HG03025 (cell line): Measurements from ENCODE around the gene CYP2E1.
"Not testable (repeated sequence)": the region's sequence is repeated elsewhere in the genome, so short reads cannot be mapped to it uniquely, and the experiment has no call there.

ENCODE experiments used
- ATAC-seq: cut with Tn5 transposase; IDR thresholded peaks from one replicate; pipeline ENCODE4 v1.9.1; 2021; ENCODE audit warnings: mild to moderate bottlenecking, moderate library complexity; ENCODE audit not compliant: unreplicated experiment, low FRiP score

Gene CYP2E1

DNA sequence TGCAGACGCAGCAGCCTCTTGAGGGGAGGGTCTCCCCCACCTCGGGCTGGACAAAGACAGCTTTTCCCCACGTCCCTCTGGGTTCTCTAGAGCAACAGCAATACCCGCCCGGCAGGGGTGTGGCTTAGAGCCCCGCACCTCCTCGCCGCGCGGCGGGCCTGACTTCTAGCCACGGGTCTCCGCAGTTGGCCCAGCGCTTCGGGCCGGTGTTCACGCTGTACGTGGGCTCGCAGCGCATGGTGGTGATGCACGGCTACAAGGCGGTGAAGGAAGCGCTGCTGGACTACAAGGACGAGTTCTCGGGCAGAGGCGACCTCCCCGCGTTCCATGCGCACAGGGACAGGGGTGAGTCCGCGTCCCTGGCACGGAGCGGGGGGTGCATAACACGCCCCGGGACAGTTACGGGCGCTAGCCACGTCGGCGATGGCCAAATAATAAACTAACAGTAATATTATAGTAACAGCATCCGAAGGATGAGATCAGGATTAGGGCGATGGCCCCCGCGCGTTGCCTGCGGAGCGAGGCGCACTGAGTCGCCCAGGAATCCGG is 1.2 kb downstream of the CYP2E1 start:
- ATAC-seq: no peak

DNA sequence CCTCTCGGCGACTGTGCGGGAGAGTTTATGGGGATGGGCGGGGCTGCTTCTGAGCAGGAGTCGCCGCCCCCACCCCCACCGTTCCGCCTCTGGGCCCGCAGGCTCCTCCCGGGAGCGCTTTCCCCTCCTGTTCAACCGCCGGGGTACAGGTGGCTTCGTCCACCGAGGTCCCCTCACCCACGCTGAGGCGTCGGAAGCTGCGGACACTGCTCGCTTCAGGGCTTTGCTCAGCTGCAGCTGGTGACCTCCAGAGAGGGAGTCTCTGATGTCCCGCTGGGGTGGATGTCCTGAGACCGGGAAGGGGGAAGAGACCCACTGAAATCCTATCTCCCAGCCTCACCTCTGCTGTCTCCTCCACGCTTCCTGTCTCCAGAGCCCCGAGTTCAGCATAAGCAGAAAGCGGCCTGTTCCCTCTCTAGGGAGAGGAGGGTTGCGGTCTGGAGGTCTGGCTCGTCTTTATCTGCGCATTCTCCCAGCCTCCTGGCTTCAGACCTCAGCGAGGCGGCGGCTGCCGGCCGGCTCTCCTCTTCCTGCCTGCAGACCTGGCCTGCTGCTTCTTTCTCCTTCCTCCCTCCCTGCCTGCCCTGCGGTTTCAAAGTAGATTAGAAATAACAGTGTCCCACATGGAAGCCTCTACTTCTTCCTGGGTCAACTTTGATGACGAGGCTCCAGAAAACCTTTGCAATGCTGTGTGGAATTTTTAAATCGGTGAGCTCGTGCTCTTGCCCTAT is 1.8 kb downstream of the CYP2E1 start:
- ATAC-seq: no peak

DNA sequence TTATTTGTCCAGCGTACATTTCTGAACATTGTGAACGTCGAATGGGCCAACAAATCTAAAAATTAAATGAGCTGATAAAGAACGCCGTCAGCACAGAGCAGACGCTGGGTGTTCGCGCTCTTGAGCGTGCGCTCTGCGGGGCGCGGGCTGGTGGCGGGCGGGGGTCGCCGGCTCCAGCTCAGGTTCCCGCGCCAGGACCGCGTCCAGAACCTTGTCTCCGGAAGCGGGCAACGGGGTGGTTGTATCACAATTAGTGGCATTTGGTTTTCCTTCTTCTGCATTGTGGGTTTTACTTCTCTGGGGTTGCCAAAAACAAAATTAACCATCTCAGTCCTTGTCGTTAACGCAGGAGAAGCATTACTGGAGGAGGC is 2.4 kb downstream of the CYP2E1 start:
- ATAC-seq: no peak

DNA sequence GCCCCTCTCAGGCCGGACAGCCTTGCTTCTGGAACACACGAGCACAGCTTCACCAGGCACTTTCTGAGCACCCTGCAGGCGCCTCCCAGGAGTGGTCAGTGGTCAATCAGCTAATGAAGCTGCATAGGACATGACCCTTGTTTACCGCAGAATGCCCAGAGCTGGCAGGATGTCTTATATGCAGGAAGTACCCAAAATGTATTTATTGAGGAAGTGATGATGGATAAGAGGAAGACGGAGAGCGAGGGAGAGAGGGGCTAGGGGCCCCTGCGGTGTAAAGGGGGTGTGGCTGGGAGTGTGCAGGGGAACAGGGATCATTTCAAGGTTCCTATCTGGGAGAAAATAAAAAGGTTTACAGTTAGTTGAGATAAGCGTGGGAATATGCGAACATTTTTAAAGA is 3.3 kb downstream of the CYP2E1 start:
- no peak for ATAC-seq

DNA sequence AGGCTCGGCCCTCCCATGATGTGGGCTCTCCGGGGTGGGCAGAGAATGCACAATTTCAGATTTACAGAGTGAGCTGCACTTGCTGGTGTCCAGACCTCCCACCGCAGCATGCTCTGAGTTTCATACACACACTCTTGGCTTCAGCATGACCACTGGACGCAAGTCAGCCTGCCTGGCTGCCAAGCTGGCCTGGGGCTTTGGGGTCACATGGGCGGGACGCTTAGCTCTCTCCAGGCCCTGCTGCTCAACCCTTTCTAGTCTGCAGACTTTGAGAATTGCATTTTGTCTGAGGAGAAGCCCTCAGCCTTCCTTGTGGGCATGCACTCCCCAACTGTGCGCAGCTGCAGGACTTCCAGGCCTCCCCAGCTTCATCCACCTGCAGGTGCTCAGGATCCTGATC is 5.7 kb downstream of the CYP2E1 start:
- ATAC-seq: no peak

DNA sequence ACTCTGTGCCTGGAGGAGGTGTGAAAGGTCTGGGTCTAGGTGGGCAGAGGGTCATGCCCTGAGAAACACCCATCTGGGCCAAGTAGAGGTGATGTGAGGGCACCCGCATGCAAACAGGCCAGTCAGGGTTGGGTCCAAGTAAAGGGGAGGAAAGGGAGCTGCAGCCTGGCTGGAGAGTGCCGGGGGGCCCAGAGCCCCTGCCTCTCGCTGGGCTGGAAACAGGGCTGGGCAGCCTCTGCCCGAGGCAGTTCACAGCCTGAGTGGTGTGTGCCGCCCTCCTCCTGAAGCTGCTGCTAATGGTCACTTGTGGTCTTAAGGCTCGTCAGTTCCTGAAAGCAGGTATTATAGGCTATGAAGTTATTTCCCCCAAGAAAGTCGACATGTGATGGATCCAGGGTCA is 7.3 kb downstream of the CYP2E1 start:
- ATAC-seq: no peak

DNA sequence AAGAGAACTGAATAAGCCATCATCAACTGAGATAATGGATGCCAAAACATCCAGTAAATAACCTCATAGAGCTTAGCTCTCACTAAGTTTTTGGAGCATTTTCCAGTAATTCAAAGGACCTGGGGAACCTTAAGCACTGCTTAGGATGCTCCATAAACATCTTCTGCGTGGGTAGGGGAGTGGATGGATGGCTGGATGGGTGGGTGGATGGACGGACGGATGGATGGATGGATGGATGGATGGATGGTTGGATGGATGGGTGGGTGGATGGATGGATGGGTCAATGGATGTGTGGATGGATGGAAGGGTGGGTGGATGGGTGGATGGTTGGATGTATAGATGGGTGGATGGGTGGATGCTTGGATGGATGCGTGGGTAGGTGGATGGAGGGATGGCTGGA is 9.0 kb downstream of the CYP2E1 start:
- no peak for ATAC-seq

DNA sequence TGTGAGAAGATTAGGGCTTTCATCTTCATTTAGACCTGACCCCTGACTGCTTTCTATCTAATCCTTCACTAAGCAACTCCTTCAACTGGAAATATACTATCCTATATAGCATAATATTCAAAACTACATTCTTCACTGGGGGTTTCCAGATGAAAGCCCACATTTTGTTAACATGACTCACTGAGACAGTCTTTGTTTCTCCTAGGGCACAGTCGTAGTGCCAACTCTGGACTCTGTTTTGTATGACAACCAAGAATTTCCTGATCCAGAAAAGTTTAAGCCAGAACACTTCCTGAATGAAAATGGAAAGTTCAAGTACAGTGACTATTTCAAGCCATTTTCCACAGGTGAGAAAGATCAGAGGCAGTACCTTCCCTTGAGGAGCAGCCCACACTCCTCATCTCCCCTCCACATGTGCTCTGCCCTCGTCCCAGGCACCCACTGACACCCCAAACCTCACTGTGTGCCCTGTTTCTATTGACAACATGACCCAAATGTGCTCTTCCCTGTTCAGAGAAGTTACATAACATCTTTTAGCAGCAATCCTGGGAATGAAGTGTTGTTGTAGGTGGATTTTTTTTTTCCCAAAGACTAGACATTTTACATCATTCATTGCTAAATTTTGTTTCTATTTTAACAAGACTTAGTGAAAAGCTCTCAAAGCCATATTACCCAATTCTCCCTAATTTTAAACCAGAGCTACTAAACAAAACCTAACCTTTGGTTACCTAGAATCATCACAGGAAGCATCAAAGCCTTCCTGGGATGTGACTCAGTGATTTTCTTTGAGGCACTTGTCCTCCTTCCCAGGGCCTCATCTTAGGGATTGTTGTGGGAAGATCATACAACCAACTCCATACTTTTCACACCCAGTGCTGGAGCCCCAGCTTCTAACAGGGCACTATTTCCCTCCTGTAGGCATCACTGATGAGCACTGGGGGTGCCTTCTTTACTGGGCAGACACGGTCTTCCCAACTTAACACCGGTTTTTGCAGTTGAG is 10.7 kb downstream of the CYP2E1 start:
- ATAC-seq: no peak

DNA sequence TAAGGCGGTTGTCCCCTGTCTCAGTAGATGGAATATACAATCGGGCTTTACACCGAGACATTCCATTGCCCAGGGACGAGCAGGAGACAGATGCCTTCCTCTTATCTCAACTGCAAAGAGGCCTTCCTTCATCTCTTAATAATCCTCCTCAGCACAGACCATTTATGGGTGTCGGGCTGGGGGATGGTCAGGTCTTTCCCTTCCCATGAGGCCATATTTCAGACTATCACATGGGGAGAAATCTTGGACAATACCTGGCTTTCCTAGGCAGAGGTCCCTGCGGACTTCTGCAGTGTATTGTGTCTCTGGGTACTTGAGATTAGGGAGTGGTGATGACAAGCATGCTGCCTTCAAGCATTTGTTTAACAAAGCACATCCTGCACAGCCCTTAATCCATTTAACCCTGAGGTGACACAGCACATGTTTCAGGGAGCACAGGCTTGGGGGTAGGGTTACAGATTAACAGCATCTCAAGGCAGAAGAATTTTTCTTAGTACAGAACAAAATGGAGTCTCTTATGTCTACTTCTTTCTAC is 14.3 kb downstream of the CYP2E1 start:
- ATAC-seq: not testable (repeated sequence)

DNA sequence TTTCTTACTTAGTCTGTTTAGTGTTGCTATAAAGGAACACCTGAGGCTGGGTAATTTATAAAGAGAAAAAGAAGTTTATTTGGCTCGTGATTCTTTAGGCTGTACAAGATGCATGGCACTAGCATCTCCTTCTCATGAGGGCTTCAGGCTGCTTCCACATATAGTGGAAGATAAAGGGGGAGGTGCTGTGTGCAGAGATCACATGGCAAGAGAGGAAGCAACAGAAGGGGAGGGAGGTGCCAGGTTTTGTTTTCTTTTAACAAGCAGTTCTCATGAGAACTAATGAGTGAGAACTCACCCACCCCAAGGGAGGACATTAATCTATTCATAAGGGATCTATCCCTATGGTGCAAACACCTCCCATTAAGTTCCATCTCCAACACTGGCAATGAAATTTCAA is 17.3 kb downstream of the CYP2E1 start:
- no peak for ATAC-seq

DNA sequence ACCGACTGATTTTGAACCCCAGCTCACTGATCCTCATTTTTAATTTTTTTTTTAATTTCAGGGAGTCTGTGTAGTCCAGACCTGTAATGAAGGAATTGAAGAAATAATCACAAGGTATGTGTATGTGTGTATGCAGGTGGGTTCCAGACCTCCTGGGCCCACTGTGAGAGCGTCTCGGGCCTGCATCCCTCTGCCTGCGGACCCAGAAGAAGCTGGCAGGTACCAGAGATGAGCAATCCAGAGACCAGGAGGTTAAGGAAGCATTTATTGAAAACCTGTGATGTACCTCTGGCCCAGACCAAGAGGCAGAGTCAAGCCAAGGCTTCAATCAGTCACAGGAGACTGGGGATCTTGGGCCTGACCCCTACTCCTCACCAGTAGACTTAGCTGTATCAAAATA is 27.4 kb downstream of the CYP2E1 start:
- no peak for ATAC-seq

DNA sequence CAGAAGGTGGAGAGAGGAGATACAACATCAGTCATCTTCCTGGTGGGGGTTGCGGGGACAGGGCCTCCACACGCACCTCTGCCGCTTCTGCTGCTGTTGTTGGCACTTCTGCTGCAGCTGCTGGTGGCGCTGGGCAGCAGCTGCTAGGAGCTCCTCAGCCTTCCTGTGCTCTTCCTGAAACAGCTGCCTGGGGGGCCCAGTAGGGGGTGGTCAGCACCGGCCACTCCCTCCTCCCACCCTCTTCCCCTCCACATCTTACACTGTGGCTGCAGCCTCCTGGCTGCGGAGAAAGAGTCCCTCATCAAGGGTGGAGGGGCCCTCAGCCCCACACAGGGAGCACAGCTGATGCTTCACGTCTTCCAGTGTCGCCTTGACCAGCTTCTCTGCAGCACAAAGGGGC is 28.4 kb downstream of the CYP2E1 start:
- ATAC-seq: no peak

DNA sequence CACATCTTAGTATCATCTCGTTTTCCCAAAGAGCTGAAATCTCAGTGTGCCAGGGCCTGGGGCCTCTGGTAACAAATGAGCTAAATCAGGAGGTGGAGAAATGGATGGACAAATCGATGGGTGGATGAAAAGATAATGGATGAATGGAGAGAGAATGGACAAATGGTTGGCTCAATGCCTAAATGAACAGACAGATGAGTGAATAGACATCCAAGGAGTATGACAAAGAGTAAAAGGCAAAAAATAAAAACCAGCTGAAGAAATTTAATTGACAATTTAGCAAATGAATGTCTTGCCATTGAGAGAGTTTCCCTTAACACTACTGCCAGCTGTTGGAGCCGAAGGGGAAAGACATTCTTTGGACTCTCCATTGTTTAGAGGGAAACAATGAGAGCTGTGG is 30.2 kb downstream of the CYP2E1 start:
- ATAC-seq: no peak

DNA sequence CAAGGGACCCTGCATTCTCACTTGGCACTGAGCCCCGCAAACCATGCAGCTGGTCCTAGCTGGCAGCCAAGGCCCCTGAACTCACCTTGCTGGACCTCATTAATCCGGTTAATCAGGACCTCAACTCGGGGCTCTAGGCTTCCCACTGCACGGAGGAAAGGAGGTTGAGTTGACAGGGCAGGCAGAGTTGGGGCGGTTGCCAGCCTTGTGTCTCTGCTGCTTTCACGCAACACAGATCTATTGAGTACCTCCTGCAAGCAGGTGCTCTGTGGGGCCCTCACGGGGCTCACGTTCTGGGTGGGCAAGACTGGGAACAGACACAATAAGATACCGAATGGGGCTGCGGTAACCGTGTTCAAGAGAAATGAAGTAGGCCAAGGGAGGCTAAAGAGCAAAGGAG is 32.1 kb downstream of the CYP2E1 start:
- no peak for ATAC-seq

DNA sequence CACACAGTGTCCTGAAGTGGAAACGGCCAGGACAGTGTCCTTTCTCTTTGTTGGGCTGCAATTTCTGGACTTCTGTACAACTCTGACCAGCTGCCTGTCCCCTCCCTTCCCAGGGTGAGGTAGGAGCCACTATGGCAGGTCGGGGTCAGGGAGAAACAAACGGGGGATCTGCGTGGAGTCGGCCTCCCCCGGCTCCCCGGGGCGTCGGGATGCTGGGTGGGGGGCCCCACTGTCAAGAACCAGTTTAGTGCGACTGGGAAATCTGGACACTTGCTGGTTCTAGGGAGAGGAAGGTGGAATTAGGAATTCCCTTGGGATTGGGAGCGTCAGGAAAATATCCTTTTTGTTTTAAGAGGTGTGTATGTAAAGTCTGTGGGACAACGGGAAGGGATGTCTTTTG is 37.7 kb downstream of the CYP2E1 start:
- no peak for ATAC-seq

DNA sequence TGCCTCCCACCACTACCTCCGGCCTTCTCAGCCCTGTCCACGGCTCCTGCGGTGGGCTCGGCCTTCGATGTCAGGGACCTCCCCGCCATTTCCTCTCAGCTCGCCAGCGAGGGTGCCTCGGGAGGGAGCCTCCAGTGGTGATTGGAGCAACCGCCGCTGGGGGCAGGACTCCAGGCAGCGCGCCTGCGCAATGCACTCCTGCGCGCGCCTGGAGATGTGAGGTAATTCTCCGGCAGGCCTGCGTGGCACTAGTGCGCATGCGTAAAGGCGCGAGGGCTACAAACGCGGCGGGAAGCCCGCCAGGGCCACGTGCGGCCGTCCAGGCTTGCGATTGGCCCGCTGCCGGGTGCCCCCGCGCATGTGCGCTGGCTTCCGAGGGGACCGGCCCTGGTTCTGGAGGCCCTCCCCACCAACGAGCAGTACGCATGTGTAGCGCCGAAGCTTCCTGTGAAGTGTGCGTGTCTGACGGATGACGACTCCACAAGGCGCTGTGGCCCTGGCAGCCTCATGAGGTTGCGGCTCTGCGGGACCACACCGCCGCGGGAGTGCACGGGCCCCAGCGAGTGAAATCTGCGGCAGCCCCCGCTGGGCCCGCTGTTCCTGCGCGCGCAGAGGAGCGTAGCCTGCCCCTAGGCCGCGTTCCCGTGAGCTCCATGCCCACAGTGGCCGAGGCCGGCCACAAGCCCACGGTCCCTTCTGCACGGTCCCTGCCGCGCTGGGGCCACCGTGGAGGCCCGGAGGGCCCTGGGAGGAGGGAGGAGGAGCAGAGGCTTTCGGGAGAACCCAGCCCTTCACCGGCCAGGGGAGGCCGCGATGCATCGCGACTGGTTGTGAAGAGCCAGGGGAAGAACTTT is 38.5 kb downstream of the CYP2E1 start, which contains the start of gene SYCE1:
TSS of gene SYCE1 (minus strand) at position 143 of the 854 bp plus-strand sequence. CDS start at position 89, 54 bp downstream.
- no peak for ATAC-seq

DNA sequence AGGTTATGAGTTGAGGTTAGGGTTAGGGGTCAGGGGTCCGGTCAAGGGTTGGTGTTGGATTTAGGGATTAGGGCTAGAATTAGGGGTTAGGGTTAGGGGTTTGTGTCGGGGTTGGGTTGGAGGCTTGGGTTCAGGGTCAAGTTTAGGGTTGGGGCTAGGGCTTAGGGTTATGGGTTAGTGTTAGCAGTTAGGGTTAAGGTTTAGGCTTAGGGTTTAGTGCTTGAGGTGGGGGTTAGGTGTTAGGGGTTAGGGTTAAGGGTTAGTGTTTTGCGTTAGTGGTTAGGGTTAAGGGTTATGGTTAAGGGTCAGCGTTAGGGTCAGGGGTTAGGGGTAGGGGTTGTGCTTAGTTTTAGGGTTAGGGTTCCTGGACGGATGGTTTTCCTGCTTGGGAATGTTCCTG is 40.0 kb downstream of the CYP2E1 start:
- no peak for ATAC-seq

DNA sequence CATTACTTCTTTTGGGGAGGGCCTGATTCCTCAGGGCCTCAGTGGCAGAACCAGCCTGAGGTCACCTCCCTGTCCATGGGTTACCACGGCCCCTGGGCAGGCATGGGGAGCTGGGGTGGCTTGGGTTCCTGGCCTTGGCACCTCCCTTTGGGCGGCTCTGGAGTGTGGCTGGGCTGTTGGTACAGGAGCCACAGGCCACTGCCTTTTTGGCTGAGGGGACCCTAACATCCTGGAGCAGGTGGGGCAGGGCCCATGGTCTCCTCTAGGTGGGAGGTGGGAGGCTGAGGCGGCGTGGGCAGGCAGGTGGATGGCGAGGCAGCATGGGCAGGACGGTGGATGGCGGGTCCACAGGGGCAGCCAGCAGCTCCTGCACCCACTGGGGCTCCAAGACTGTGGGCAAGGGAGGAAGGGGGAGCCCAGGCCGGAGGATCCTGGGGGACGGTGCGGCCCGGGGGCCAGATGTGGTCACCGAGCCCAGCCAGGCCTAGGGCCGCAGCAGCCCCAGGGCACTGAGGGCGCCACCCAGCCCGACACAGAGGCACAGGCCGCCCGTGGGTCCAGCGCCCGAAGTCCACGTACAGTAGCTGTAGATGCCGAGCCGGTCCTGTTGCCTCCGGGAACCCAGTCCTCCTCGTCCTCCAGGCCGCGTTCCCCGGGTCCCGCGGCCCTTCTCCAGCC is 40.6 kb downstream of the CYP2E1 start:
- ATAC-seq: no peak

DNA sequence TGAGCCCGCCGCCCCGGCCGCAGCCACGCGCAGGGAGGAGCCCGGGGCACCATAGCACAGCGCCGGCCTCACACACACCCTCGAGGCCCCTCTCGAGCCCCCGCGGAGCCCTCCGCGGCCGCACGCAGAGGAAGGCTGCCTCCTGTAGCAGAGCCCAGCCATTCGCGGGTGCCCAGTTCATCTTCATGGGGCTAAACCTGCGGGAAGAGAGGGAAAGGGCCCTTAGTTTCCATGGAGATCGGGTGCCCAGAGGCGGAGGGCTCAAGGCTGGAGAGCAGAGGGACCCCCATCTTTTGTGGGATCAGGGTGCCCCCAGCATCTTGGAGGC is 41.1 kb downstream of the CYP2E1 start:
- ATAC-seq: no peak
